ENCODE results near the gene PTCH1.

The PTCH1 gene

DNA sequence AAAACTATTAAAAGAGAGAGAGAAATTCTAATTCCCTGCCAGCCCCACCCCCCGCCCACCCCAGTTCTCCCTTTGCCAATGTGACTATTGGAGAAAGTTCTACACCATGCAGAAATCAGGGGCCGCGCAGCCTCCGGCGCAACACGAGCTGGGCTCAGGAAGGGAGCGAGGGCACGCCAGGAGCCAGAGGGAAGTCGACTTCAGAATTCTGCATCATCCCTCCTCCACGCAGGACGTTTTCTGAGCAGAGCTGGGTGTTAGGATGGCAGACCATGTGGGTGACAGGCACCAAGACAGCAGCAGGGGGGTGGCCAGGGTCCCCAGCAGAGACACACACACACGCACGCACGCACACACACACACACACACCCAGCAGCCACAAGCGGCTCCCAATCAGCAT, 72.6 kb downstream of the PTCH1 start:
- peaks cover 3% of the 10 kb centered on the region for H3K27me3 Mint-ChIP-seq (ENCODE audit: low read depth, poor library complexity)
- DNase-seq: no peak
- peak overlapping the region; percentile 48 for H3K27ac Mint-ChIP-seq
- no peak overlapping the region for H3K4me3 Mint-ChIP-seq
- peaks cover 35% of the 10 kb centered on the region for H3K36me3 Mint-ChIP-seq (ENCODE audit: low read depth)
- TF ChIP-seq, protein P1, sequence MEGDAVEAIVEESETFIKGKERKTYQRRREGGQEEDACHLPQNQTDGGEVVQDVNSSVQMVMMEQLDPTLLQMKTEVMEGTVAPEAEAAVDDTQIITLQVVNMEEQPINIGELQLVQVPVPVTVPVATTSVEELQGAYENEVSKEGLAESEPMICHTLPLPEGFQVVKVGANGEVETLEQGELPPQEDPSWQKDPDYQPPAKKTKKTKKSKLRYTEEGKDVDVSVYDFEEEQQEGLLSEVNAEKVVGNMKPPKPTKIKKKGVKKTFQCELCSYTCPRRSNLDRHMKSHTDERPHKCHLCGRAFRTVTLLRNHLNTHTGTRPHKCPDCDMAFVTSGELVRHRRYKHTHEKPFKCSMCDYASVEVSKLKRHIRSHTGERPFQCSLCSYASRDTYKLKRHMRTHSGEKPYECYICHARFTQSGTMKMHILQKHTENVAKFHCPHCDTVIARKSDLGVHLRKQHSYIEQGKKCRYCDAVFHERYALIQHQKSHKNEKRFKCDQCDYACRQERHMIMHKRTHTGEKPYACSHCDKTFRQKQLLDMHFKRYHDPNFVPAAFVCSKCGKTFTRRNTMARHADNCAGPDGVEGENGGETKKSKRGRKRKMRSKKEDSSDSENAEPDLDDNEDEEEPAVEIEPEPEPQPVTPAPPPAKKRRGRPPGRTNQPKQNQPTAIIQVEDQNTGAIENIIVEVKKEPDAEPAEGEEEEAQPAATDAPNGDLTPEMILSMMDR (IDR thresholded peaks at IDR 0.05): no peak
- no peaks in the 10 kb centered on the region for H3K9me3 Mint-ChIP-seq
- peaks cover 29% of the 10 kb centered on the region for H3K4me1 Mint-ChIP-seq

DNA sequence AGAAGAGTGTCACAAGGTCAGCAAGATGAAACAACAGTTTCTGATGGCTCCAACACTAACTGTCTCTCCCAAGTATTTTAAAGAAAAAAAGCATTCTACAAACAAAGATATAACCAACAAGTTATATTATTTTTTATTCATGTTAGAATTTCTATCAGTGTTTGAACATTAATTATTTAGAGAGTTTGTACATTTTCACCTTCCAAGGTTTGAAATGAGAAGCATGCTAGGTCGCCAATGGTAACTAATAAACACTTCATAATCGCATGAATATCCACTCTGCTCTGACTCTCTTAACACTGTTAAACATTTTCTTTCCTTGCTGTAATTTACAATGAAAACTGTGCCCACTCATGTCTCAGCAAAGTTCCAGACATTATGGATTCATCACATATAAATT, 73.5 kb downstream of the PTCH1 start:
- peaks cover 27% of the 10 kb centered on the region for H3K36me3 Mint-ChIP-seq (ENCODE audit: low read depth)
- DNase-seq: no peak
- H3K9me3 Mint-ChIP-seq: no peaks in the 10 kb centered on the region
- H3K4me1 Mint-ChIP-seq: peaks cover 21% of the 10 kb centered on the region
- H3K27ac Mint-ChIP-seq: no peak overlapping the region
- no peak overlapping the region for H3K4me3 Mint-ChIP-seq
- TF ChIP-seq, protein P1 (IDR thresholded peaks at IDR 0.05): no peak
- H3K27me3 Mint-ChIP-seq (ENCODE audit: low read depth, poor library complexity): peaks cover 3% of the 10 kb centered on the region

DNA sequence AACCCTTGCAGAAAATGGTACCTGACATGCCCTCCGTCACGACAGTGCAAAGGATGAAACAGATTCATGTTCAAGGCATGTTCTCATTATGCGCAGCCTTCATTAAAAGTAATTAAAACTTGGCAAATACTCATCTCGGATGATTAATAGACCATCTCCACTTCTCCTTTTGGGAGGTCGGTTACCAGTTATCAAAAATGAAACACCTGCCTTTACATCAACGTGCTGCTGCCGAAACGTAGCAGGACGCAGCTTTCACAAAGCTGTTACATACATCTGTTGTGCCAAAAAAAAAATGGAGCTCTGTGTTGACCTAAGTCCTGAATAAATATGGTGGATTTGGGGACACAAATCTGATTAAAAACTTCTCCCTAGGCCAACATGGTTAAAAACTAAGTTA, 75.7 kb downstream of the PTCH1 start:
- Mint-ChIP-seq H3K4me3 (no peak overlapping the region), H3K9me3 (no peaks in the 10 kb centered on the region), H3K27me3 (ENCODE audit: low read depth, poor library complexity) (peaks cover 3% of the 10 kb centered on the region), H3K4me1 (no peaks in the 10 kb centered on the region), H3K36me3 (ENCODE audit: low read depth) (peaks cover 11% of the 10 kb centered on the region), H3K27ac (no peak overlapping the region)
- TF ChIP-seq, protein P1 (IDR thresholded peaks at IDR 0.05): no peak
- no peak for DNase-seq

DNA sequence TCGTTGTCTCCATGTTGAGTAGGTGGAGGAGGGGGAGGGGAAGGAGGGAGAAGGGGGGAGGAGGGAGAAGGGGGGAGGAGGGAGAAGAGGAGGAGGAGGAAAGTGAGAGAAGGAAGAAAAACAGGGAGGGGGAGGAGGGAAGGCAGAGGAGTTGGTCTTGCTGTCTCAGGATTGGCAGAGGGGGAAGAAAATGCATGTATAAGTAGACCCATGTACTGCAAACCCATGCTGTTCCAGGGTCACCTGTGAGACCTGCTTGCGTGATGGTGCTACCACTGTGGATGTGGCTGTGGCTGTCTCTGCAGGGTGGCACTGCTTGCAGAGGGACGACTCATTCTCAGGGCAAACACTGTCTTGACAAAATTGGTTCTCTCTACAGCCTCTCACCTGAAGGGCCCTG, 76.3 kb downstream of the PTCH1 start:
- no peak for DNase-seq
- TF ChIP-seq, protein P1 (IDR thresholded peaks at IDR 0.05): no peak
- H3K4me1 Mint-ChIP-seq: no peaks in the 10 kb centered on the region
- no peaks in the 10 kb centered on the region for H3K9me3 Mint-ChIP-seq
- H3K36me3 Mint-ChIP-seq (ENCODE audit: low read depth): peaks cover 8% of the 10 kb centered on the region
- H3K27me3 Mint-ChIP-seq (ENCODE audit: low read depth, poor library complexity): peaks cover 3% of the 10 kb centered on the region
- no peak overlapping the region for H3K4me3 Mint-ChIP-seq
- H3K27ac Mint-ChIP-seq: no peak overlapping the region

DNA sequence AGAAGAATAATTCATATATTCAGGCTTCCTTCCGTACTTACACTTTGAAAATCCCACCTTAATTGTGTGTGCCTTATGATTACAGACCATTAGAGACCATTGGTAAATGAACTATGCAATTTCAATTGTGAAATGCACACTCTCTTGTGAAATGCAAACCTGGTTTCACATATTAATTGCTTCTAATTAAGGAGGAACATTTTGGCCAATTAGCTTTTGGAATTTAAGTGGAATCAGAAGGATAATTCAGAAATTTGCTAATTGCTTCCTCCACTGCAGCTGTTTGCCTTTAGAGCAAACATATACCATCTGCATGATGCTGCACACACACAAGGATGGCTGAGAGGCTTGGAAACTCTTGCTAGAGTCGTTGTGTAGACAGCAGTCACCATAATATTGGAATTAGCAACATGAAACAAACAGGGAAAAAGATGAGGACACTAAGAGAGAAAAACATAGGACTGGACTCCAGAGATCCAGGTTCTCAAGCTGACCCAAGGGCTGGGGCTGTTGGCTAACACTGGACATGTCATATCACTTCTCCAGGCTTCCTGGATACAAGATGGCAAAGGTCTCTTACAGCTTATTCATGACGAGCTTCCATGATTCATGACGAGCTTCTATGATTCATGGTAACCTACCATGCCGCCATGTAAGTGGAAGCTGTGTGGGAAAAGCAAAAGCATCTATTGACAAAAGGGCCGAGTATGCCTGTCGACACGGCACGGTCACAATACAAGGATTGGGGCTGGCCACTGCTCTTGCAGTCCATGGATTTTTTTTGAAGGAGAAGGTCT, 78.0 kb downstream of the PTCH1 start:
- H3K4me1 Mint-ChIP-seq: peaks cover 9% of the 10 kb centered on the region

More for the DNA sequence above, 78.0 kb downstream of the PTCH1 start:
- H3K4me3 Mint-ChIP-seq: no peak overlapping the region
- TF ChIP-seq, protein P1 (IDR thresholded peaks at IDR 0.05): no peak
- no peak overlapping the region for H3K27ac Mint-ChIP-seq
- peaks cover 4% of the 10 kb centered on the region for H3K36me3 Mint-ChIP-seq (ENCODE audit: low read depth)
- DNase-seq: no peak
- H3K27me3 Mint-ChIP-seq (ENCODE audit: low read depth, poor library complexity): peaks cover 3% of the 10 kb centered on the region
- peaks cover 10% of the 10 kb centered on the region for H3K9me3 Mint-ChIP-seq

Measured in nephron progenitor cell (in vitro differentiated cells).